Liver (tissue), 9 donors: ENCODE measurements around the gene FGF19. TPM values are rescaled to one million over a fixed set of nuclear protein-coding genes. Genes with fewer than 3 reads are reported as not detected.

ENCODE experiments used
- DNase-seq: peaks from one replicate; pipeline ENCODE4 v3.0.0-alpha.2; 2017; ENCODE audit warnings: low spot score
- H3K27ac ChIP-seq, 2 donors: one replicate each; pipeline ENCODE4 v1.7.0; 2013; ENCODE audit warnings: inconsistent platforms in 2 of 2, low read length in 2 of 2, control low read depth in 1 of 2, low read depth in 1 of 2, mild to moderate bottlenecking in 1 of 2
- H3K27me3 ChIP-seq, 4 donors: one replicate each; pipeline versions ENCODE4 v1.6.1 to v1.7.0; 2013; ENCODE audit warnings: low read length in 3 of 4, inconsistent platforms in 1 of 4, mild to moderate bottlenecking in 1 of 4, moderate library complexity in 1 of 4; ENCODE audit not compliant: control insufficient read depth in 4 of 4, insufficient read depth in 4 of 4
- H3K36me3 ChIP-seq, 4 donors: one replicate each; pipeline versions ENCODE4 v1.6.1 to v1.7.0; 2013; ENCODE audit warnings: low read length in 3 of 4, mild to moderate bottlenecking in 3 of 4, low read depth in 1 of 4, moderate library complexity in 1 of 4; ENCODE audit not compliant: control insufficient read depth in 4 of 4, insufficient read depth in 3 of 4
- H3K4me1 ChIP-seq, 4 donors: one replicate each; pipeline versions ENCODE4 v1.6.1 to v1.7.0; 2013; ENCODE audit warnings: low read length in 3 of 4, mild to moderate bottlenecking in 3 of 4, moderate library complexity in 1 of 4; ENCODE audit not compliant: control insufficient read depth in 4 of 4, insufficient read depth in 4 of 4
- H3K4me3 ChIP-seq, 3 donors: one replicate each; pipeline versions ENCODE4 v1.6.1 to v1.7.0; 2013; ENCODE audit warnings: low read length in 3 of 3, control low read depth in 1 of 3, low read depth in 1 of 3, mild to moderate bottlenecking in 1 of 3
- H3K9ac ChIP-seq, 2 donors: one replicate each; pipeline ENCODE4 v1.7.0; 2013; ENCODE audit warnings: low read length in 2 of 2, mild to moderate bottlenecking in 2 of 2, moderate library complexity in 2 of 2, control low read depth in 1 of 2, low read depth in 1 of 2
- H3K9me3 ChIP-seq, 4 donors: one replicate each; pipeline versions ENCODE4 v1.6.1 to v1.7.0; 2013; ENCODE audit warnings: low read length in 3 of 4; ENCODE audit not compliant: control insufficient read depth in 4 of 4
- ATF3 ChIP-seq: IDR thresholded peaks from 2 replicates; pipeline ENCODE4 v1.6.1; 2016; ENCODE audit warnings: antibody characterized with exemption
- EGR1 ChIP-seq, 2 donors: IDR thresholded peaks; 2 replicates each; pipeline ENCODE4 v1.6.1; 2016 to 2018; ENCODE audit warnings: antibody characterized with exemption in 2 of 2, low read depth in 2 of 2
- FOXA1 ChIP-seq: IDR thresholded peaks from 2 replicates; pipeline ENCODE4 v1.6.1; 2016; ENCODE audit warnings: antibody characterized with exemption
- FOXA2 ChIP-seq: IDR thresholded peaks from 2 replicates; pipeline ENCODE4 v1.6.1; 2016; ENCODE audit warnings: antibody characterized with exemption
- GABPA ChIP-seq, 2 donors: IDR thresholded peaks in 1 of 2; conservative IDR thresholded peaks in 1 of 2; 2 replicates each; pipeline ENCODE4 v1.6.1; 2016; ENCODE audit warnings: antibody characterized with exemption in 2 of 2, mild to moderate bottlenecking in 1 of 2, moderate library complexity in 1 of 2
- HNF4A ChIP-seq, 2 donors: conservative IDR thresholded peaks; 2 replicates each; pipeline ENCODE4 v1.6.1; 2016; ENCODE audit warnings: antibody characterized with exemption in 2 of 2, mild to moderate bottlenecking in 2 of 2
- HNF4G ChIP-seq: IDR thresholded peaks from 2 replicates; pipeline ENCODE4 v1.6.1; 2016; ENCODE audit warnings: antibody characterized with exemption
- JUND ChIP-seq, 2 donors: IDR thresholded peaks; 2 replicates each; pipeline ENCODE4 v1.6.1; 2016; ENCODE audit warnings: antibody characterized with exemption in 2 of 2
- MAX ChIP-seq: IDR thresholded peaks from 2 replicates; pipeline ENCODE4 v1.6.1; 2016; ENCODE audit warnings: antibody characterized with exemption
- NR2F2 ChIP-seq: IDR thresholded peaks from 2 replicates; pipeline ENCODE4 v1.6.1; 2016; ENCODE audit warnings: antibody characterized with exemption
- RAD21 ChIP-seq, 2 donors: IDR thresholded peaks; 2 replicates each; pipeline ENCODE4 v1.6.1; 2016; ENCODE audit warnings: antibody characterized with exemption in 2 of 2, mild to moderate bottlenecking in 2 of 2
- SP1 ChIP-seq: IDR thresholded peaks from 2 replicates; pipeline ENCODE4 v1.6.1; 2018; ENCODE audit warnings: antibody characterized with exemption, mild to moderate bottlenecking
- TAF1 ChIP-seq: conservative IDR thresholded peaks from 2 replicates; pipeline ENCODE4 v1.6.1; 2016; ENCODE audit warnings: antibody characterized with exemption, mild to moderate bottlenecking
- YY1 ChIP-seq: IDR thresholded peaks from 2 replicates; pipeline ENCODE4 v1.6.1; 2016; ENCODE audit warnings: antibody characterized with exemption, mild to moderate bottlenecking
- ZBTB33 ChIP-seq: IDR thresholded peaks from 2 replicates; pipeline ENCODE4 v1.6.1; 2016; ENCODE audit warnings: antibody characterized with exemption
- WGBS: extraction: QIAGEN DNeasy Blood & Tissue Kit; methylation state at CpG from one replicate; pipeline ENCODE4 v1.1.7; 2013; 5-methylcytosine and 5-hydroxymethylcytosine counted together
- polyA plus RNA-seq, 2 donors: library from polyadenylated mRNA; stranded (reverse) in 1 of 2; unstranded in 1 of 2; fragments of 200-250 nt in 1 of 2; fragments of >200 nt in 1 of 2; fragmentation: Nextera tagmentation in 1 of 2; extraction: Ambion mirVana in 1 of 2; gene quantifications; one replicate each; pipeline versions ENCODE4 v1.2.1 to v1.2.3, GENCODE V29; 2013 to 2015
- total RNA-seq, 2 donors: library from RNA; depleted of rRNA; stranded (reverse); fragments of >200 nt; gene quantifications; one replicate each; pipeline ENCODE4 v1.2.3, GENCODE V29; 2014
- TF ChIP-seq, protein P1 (sequence below): IDR thresholded peaks from 2 replicates; pipeline ENCODE4 v1.6.1; 2016; ENCODE audit warnings: antibody characterized with exemption, mild to moderate bottlenecking
- TF ChIP-seq, protein P2 (sequence below): fragments of 150-350 bp; IDR thresholded peaks from 2 replicates; pipeline ENCODE4 v1.5.1; 2017; ENCODE audit warnings: improper control_type of control experiment, low read depth, low read length; ENCODE audit not compliant: missing input control
- donor health status: healthy.
- donor health status: healthy.
- donor health status: healthy.
- donor health status: healthy.
- donor health status: healthy.

Gene FGF19
- total and polyA plus RNA-seq, 4 donors, result 0.09 TPM; not detected in 3

DNA sequence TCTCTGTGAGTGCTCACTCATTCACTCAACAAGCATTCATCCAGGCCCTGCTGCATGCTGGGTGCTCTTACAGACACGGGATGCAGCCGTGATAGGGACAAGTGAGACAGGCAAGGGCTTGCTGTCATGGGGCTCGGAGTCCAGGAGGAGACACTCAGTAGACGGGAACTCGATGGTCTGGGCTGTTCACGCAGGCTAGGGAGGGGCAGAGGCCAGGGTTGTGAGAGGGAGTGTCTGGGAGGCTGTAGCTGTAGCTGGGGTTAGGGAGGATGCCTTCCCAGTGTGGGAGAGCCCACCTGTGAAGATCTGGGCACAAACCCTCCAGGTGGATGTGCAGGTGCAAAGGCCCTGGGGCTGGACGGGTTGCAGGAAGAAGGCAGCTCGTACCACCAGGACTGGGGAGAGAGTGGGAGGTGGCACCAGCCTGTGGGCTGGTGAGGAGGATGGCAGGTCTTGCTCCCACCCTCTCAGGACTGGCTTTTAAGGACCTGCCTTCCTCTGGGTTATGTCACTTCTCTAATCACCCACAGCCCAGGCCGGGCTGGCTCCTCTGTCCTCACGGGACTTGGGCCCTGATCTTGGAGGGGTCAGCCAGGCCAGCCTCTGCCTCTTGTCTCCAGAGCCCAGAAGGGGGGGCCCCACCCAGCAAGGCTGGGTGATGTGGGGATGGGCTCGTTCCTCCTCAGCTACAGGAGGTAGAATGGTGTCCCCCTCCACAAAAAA is 47.2 kb upstream of the FGF19 start:
- 79% methylated on average over 11 of the region's 11 CpGs for WGBS
- H3K9ac ChIP-seq, result no peak overlapping the region
- H3K9me3 ChIP-seq, result no peaks in the 10 kb centered on the region
- H3K4me3 ChIP-seq, result no peak overlapping the region
- no peak for TF ChIP-seq RAD21 (IDR thresholded peaks at IDR 0.05)
- TF ChIP-seq TAF1, result no peak
- no peak for TF ChIP-seq EGR1 (IDR thresholded peaks at IDR 0.05; ENCODE audit: low read depth in 2 of 2)
- no peak for TF ChIP-seq HNF4A (conservative IDR thresholded peaks at IDR 0.05)
- H3K36me3 ChIP-seq, result no peaks in the 10 kb centered on the region
- no peak for DNase-seq
- no peak overlapping the region for H3K27ac ChIP-seq
- H3K27me3 ChIP-seq, result peaks cover 0 to 3% (median 0%) of the 10 kb centered on the region in 4 donors
- H3K4me1 ChIP-seq, result no peaks in the 10 kb centered on the region

- no peaks in the 10 kb centered on the region for H3K4me1 ChIP-seq
- no peaks in the 10 kb centered on the region for H3K9me3 ChIP-seq
- H3K4me3 ChIP-seq, result no peak overlapping the region
- H3K27me3 ChIP-seq, result peaks cover 0 to 3% (median 0%) of the 10 kb centered on the region in 4 donors
- H3K9ac ChIP-seq, result no peak overlapping the region
- TF ChIP-seq GABPA (IDR thresholded peaks at IDR 0.05 in 1 of 2, conservative IDR thresholded peaks at IDR 0.05 in 1 of 2) (no peak), YY1 (no peak), TAF1 (no peak), JUND (IDR thresholded peaks at IDR 0.05) (no peak), FOXA1 (no peak), HNF4G (no peak), ZBTB33 (no peak), HNF4A (conservative IDR thresholded peaks at IDR 0.05) (no peak), EGR1 (IDR thresholded peaks at IDR 0.05; ENCODE audit: low read depth in 2 of 2) (no peak), FOXA2 (no peak), RAD21 (IDR thresholded peaks at IDR 0.05) (no peak), MAX (no peak), NR2F2 (no peak), ATF3 (no peak), SP1 (no peak)
- TF ChIP-seq, protein P1, sequence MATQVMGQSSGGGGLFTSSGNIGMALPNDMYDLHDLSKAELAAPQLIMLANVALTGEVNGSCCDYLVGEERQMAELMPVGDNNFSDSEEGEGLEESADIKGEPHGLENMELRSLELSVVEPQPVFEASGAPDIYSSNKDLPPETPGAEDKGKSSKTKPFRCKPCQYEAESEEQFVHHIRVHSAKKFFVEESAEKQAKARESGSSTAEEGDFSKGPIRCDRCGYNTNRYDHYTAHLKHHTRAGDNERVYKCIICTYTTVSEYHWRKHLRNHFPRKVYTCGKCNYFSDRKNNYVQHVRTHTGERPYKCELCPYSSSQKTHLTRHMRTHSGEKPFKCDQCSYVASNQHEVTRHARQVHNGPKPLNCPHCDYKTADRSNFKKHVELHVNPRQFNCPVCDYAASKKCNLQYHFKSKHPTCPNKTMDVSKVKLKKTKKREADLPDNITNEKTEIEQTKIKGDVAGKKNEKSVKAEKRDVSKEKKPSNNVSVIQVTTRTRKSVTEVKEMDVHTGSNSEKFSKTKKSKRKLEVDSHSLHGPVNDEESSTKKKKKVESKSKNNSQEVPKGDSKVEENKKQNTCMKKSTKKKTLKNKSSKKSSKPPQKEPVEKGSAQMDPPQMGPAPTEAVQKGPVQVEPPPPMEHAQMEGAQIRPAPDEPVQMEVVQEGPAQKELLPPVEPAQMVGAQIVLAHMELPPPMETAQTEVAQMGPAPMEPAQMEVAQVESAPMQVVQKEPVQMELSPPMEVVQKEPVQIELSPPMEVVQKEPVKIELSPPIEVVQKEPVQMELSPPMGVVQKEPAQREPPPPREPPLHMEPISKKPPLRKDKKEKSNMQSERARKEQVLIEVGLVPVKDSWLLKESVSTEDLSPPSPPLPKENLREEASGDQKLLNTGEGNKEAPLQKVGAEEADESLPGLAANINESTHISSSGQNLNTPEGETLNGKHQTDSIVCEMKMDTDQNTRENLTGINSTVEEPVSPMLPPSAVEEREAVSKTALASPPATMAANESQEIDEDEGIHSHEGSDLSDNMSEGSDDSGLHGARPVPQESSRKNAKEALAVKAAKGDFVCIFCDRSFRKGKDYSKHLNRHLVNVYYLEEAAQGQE, result no peak
- TF ChIP-seq, protein P2, sequence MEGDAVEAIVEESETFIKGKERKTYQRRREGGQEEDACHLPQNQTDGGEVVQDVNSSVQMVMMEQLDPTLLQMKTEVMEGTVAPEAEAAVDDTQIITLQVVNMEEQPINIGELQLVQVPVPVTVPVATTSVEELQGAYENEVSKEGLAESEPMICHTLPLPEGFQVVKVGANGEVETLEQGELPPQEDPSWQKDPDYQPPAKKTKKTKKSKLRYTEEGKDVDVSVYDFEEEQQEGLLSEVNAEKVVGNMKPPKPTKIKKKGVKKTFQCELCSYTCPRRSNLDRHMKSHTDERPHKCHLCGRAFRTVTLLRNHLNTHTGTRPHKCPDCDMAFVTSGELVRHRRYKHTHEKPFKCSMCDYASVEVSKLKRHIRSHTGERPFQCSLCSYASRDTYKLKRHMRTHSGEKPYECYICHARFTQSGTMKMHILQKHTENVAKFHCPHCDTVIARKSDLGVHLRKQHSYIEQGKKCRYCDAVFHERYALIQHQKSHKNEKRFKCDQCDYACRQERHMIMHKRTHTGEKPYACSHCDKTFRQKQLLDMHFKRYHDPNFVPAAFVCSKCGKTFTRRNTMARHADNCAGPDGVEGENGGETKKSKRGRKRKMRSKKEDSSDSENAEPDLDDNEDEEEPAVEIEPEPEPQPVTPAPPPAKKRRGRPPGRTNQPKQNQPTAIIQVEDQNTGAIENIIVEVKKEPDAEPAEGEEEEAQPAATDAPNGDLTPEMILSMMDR, result no peak
- DNase-seq, result no peak
- no peaks in the 10 kb centered on the region for H3K36me3 ChIP-seq
- no peak overlapping the region for H3K27ac ChIP-seq
- 79% methylated on average over 11 of the region's 11 CpGs for WGBS
These were observed 46.5 kb upstream of the FGF19 start for GRCh38 chr11:69750108-69750850.
